HG03108 (cell line): Measurements from ENCODE around the gene RHBG.

ENCODE experiments used
- ATAC-seq: cut with Tn5 transposase; IDR thresholded peaks from one replicate; pipeline ENCODE4 v1.9.1; 2021; ENCODE audit warnings: moderate library complexity; ENCODE audit not compliant: unreplicated experiment

Gene RHBG

GRCh38 chr1:156423422-156424352 lies 54.7 kb downstream of the RHBG start:
- ATAC-seq, result no peak

GRCh38 chr1:156424806-156425432 lies 55.9 kb downstream of the RHBG start:
- ATAC-seq, result no peak

GRCh38 chr1:156425943-156426342 lies 56.9 kb downstream of the RHBG start:
- no peak for ATAC-seq

GRCh38 chr1:156427957-156428356 lies 58.9 kb downstream of the RHBG start:
- no peak for ATAC-seq

GRCh38 chr1:156428746-156429288 lies 59.8 kb downstream of the RHBG start:
- ATAC-seq, result no peak

GRCh38 chr1:156429313-156430060 lies 60.5 kb downstream of the RHBG start:
- ATAC-seq, result no peak

- ATAC-seq, result no peak
Measured at GRCh38 chr1:156430303-156430702, 61.3 kb downstream of the RHBG start.

- no peak for ATAC-seq
Measured at GRCh38 chr1:156430866-156431265, 61.9 kb downstream of the RHBG start.

- no peak for ATAC-seq
Measured at GRCh38 chr1:156431366-156431765, 62.4 kb downstream of the RHBG start.

GRCh38 chr1:156431769-156432668 lies 63.0 kb downstream of the RHBG start:
- no peak for ATAC-seq

GRCh38 chr1:156432669-156433018 lies 63.6 kb downstream of the RHBG start:
- no peak for ATAC-seq

GRCh38 chr1:156433032-156433431 lies 64.0 kb downstream of the RHBG start:
- ATAC-seq, result no peak

GRCh38 chr1:156433602-156434001 lies 64.6 kb downstream of the RHBG start:
- no peak for ATAC-seq
